HG03159 (cell line): ENCODE data around the gene EXOC4.

ENCODE experiments used
- ATAC-seq: cut with Tn5 transposase; IDR thresholded peaks from one replicate; pipeline ENCODE4 v1.9.1; 2021; ENCODE audit warnings: mild to moderate bottlenecking, moderate library complexity; ENCODE audit not compliant: unreplicated experiment

The EXOC4 gene

GRCh38 chr7:133693281-133693680 lies 440.4 kb downstream of the EXOC4 start:
- ATAC-seq, result no peak

GRCh38 chr7:133696056-133696455 lies 443.2 kb downstream of the EXOC4 start:
- ATAC-seq, result no peak

- no peak for ATAC-seq
Observed at GRCh38 chr7:133697585-133697984, 444.7 kb downstream of the EXOC4 start.

GRCh38 chr7:133698127-133698526 lies 445.2 kb downstream of the EXOC4 start:
- no peak for ATAC-seq

- ATAC-seq, result no peak
Observed at GRCh38 chr7:133699386-133699785, 446.5 kb downstream of the EXOC4 start.

- ATAC-seq, result no peak
Observed at GRCh38 chr7:133702078-133702477, 449.2 kb downstream of the EXOC4 start.

GRCh38 chr7:133702960-133703359 lies 450.1 kb downstream of the EXOC4 start:
- no peak for ATAC-seq

- no peak for ATAC-seq
Observed at GRCh38 chr7:133703547-133703946, 450.7 kb downstream of the EXOC4 start.

- ATAC-seq, result no peak
Observed at GRCh38 chr7:133704453-133704852, 451.6 kb downstream of the EXOC4 start.

- ATAC-seq, result no peak
Observed at GRCh38 chr7:133705596-133705995, 452.7 kb downstream of the EXOC4 start.

- no peak for ATAC-seq
Observed at GRCh38 chr7:133706016-133706415, 453.1 kb downstream of the EXOC4 start.

- ATAC-seq, result no peak
Observed at GRCh38 chr7:133709036-133709880, 456.4 kb downstream of the EXOC4 start.

- no peak for ATAC-seq
Observed at GRCh38 chr7:133712544-133712943, 459.7 kb downstream of the EXOC4 start.

GRCh38 chr7:133714654-133715053 lies 461.8 kb downstream of the EXOC4 start:
- no peak for ATAC-seq

GRCh38 chr7:133718131-133718530 lies 465.3 kb downstream of the EXOC4 start:
- ATAC-seq, result no peak

GRCh38 chr7:133723044-133723443 lies 470.2 kb downstream of the EXOC4 start:
- ATAC-seq, result no peak

GRCh38 chr7:133724148-133724547 lies 471.3 kb downstream of the EXOC4 start:
- ATAC-seq, result no peak

- no peak for ATAC-seq
Observed at GRCh38 chr7:133724694-133725093, 471.8 kb downstream of the EXOC4 start.

- no peak for ATAC-seq
Observed at GRCh38 chr7:133727476-133728214, 474.8 kb downstream of the EXOC4 start.

- no peak for ATAC-seq
Observed at GRCh38 chr7:133730360-133730759, 477.5 kb downstream of the EXOC4 start.

- no peak for ATAC-seq
Observed at GRCh38 chr7:133733401-133733800, 480.5 kb downstream of the EXOC4 start.

- no peak for ATAC-seq
Observed at GRCh38 chr7:133735222-133735621, 482.3 kb downstream of the EXOC4 start.
